SK-N-SH treated with all-trans-retinoic acid at 6 μM for 48 hours (cell line): ENCODE results near the gene TAAR9.

ENCODE experiments used
- ATAC-seq: fragments of 200-7000 bp; cut with Tn5 transposase; 3 replicates; pipeline ENCODE4 v1.9.1; 2020; ENCODE audit warnings: mild to moderate bottlenecking, moderate library complexity
- ARNTL ChIP-seq: fragments of 450-650 bp; formaldehyde crosslinking; IDR thresholded peaks from 2 replicates; pipeline ENCODE4 v1.5.0; 2020; ENCODE audit warnings: low read depth, mild to moderate bottlenecking, moderate library complexity, borderline replicate concordance
- BACH2 ChIP-seq: fragments of 250-450 bp; sonication (Bioruptor Pico); IDR thresholded peaks from 2 replicates; pipeline ENCODE4 v1.9.0; 2021; ENCODE audit warnings: mild to moderate bottlenecking, borderline replicate concordance
- CSDC2 ChIP-seq: fragments of 250-450 bp; sonication (Bioruptor Pico); IDR thresholded peaks from 2 replicates; pipeline ENCODE4 v1.5.0; 2020; ENCODE audit warnings: mild to moderate bottlenecking, moderate library complexity
- ESRRG ChIP-seq: fragments of 250-450 bp; sonication (Bioruptor Pico); IDR thresholded peaks from 2 replicates; pipeline ENCODE4 v1.6.1; 2021; ENCODE audit warnings: mild to moderate bottlenecking
- GLIS3 ChIP-seq: fragments of 250-450 bp; sonication (Bioruptor Pico); IDR thresholded peaks from 2 replicates; pipeline ENCODE4 v1.5.0; 2020; ENCODE audit warnings: mild to moderate bottlenecking, moderate library complexity
- ISL1 ChIP-seq: fragments of 250-450 bp; sonication (Bioruptor Pico); IDR thresholded peaks from 2 replicates; pipeline ENCODE4 v2.1.2; 2022; ENCODE audit warnings: mild to moderate bottlenecking, moderate library complexity
- OSR1 ChIP-seq: fragments of 250-450 bp; sonication (Bioruptor Pico); IDR thresholded peaks from 2 replicates; pipeline ENCODE4 v1.8.0; 2022; ENCODE audit warnings: moderate library complexity, mild to moderate bottlenecking, inconsistent platforms
- PATZ1 ChIP-seq: fragments of 250-450 bp; sonication (Bioruptor Pico); IDR thresholded peaks from 2 replicates; pipeline ENCODE4 v1.8.0; 2020; ENCODE audit warnings: mild to moderate bottlenecking, moderate library complexity, borderline replicate concordance
- POU6F1 ChIP-seq: fragments of 250-450 bp; sonication (Bioruptor Pico); IDR thresholded peaks from 2 replicates; pipeline ENCODE4 v1.8.0; 2021; ENCODE audit warnings: low read depth, mild to moderate bottlenecking, moderate library complexity, borderline replicate concordance
- PPARA ChIP-seq: fragments of 250-450 bp; sonication (Bioruptor Pico); IDR thresholded peaks from 2 replicates; pipeline ENCODE4 v1.5.0; 2020; ENCODE audit warnings: mild to moderate bottlenecking, borderline replicate concordance
- RARB ChIP-seq: fragments of 250-450 bp; sonication (Bioruptor Pico); IDR thresholded peaks from 2 replicates; pipeline ENCODE4 v1.8.0; 2021; ENCODE audit warnings: mild to moderate bottlenecking, moderate library complexity
- SNAI2 ChIP-seq: fragments of 250-450 bp; sonication (Bioruptor Pico); IDR thresholded peaks from 2 replicates; pipeline ENCODE4 v1.5.0; 2020; ENCODE audit warnings: mild to moderate bottlenecking, moderate library complexity
- TCF4 ChIP-seq: fragments of 250-450 bp; sonication (Bioruptor Pico); IDR thresholded peaks from 2 replicates; pipeline ENCODE4 v1.8.0; 2021; ENCODE audit warnings: mild to moderate bottlenecking, moderate library complexity, borderline replicate concordance
- TOX ChIP-seq: fragments of 250-450 bp; sonication (Bioruptor Pico); IDR thresholded peaks from 2 replicates; pipeline ENCODE4 v1.8.0; 2021; ENCODE audit warnings: mild to moderate bottlenecking, moderate library complexity, borderline replicate concordance
- ZC3H10 ChIP-seq: fragments of 250-450 bp; sonication (Bioruptor Pico); IDR thresholded peaks from 2 replicates; pipeline ENCODE4 v1.5.1; 2021; ENCODE audit warnings: mild to moderate bottlenecking, moderate library complexity
- ZFP3 ChIP-seq: fragments of 250-450 bp; sonication (Bioruptor Pico); IDR thresholded peaks from 2 replicates; pipeline ENCODE4 v1.5.0; 2020; ENCODE audit warnings: mild to moderate bottlenecking, moderate library complexity
- ZFP30 ChIP-seq: fragments of 450-650 bp; formaldehyde crosslinking; IDR thresholded peaks from 2 replicates; pipeline ENCODE4 v1.5.0; 2022; ENCODE audit warnings: mild to moderate bottlenecking, moderate library complexity
- ZNF565 ChIP-seq: fragments of 450-650 bp; formaldehyde crosslinking; conservative IDR thresholded peaks from 2 replicates; pipeline ENCODE4 v1.5.0; 2020; ENCODE audit warnings: low read depth, mild to moderate bottlenecking, moderate library complexity
- ZNF70 ChIP-seq: fragments of 450-650 bp; formaldehyde crosslinking; IDR thresholded peaks from 2 replicates; pipeline ENCODE4 v1.5.0; 2020; ENCODE audit warnings: mild to moderate bottlenecking, moderate library complexity
- ZNF8 ChIP-seq: fragments of 450-650 bp; formaldehyde crosslinking; IDR thresholded peaks from 2 replicates; pipeline ENCODE4 v1.5.0; 2020; ENCODE audit warnings: mild to moderate bottlenecking, moderate library complexity
- TF ChIP-seq, protein P1 (sequence below): fragments of 250-450 bp; sonication (Bioruptor Pico); IDR thresholded peaks from 2 replicates; pipeline ENCODE4 v1.5.1; 2020; ENCODE audit warnings: low read depth, mild to moderate bottlenecking, moderate library complexity
- TF ChIP-seq, protein P2 (sequence below): fragments of 250-450 bp; sonication (Bioruptor Pico); IDR thresholded peaks from 2 replicates; pipeline ENCODE4 v1.5.1; 2021; ENCODE audit warnings: mild to moderate bottlenecking, moderate library complexity
- TF ChIP-seq, protein P3 (sequence below): fragments of 250-450 bp; sonication (Bioruptor Pico); IDR thresholded peaks from 2 replicates; pipeline ENCODE4 v1.5.0; 2020; ENCODE audit warnings: mild to moderate bottlenecking, moderate library complexity

Gene TAAR9

GRCh38 chr6:132515386-132515785, 22.7 kb upstream of the TAAR9 start:
- no peak for TF ChIP-seq BACH2 (CRISPR knock-in tag)
- no peak for TF ChIP-seq ESRRG (CRISPR knock-in tag)
- TF ChIP-seq TOX (CRISPR knock-in tag) = no peak
- TF ChIP-seq ZFP3 (CRISPR knock-in tag) = no peak
- TF ChIP-seq SNAI2 (CRISPR knock-in tag) = no peak
- no peak for TF ChIP-seq TCF4 (CRISPR knock-in tag)
- no peak for TF ChIP-seq ZNF70
- no peak for ATAC-seq

DNA sequence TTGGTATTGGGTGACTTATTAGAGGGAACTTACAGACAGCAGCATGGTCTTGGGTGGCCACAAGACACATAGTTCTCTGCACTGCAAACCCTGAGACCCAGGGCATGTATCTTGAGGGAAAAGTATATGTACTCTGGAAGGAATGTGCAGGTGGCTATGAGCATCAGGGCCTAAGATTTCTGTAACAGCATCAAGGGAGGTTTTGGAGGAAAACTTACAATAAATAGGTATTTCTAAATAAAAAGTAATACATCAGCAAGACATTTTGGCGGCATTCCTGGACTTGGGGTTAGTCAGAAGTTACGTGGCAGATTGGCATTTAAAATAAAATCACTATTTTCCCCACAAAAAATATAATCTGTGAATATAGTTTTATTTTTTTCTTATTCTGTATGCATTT, 17.1 kb upstream of the TAAR9 start:
- TF ChIP-seq ZNF565 (CRISPR knock-in tag) (no peak), BACH2 (CRISPR knock-in tag) (no peak), ISL1 (CRISPR knock-in tag) (no peak), ZFP30 (CRISPR knock-in tag) (no peak), POU6F1 (CRISPR knock-in tag) (no peak), GLIS3 (no peak), CSDC2 (CRISPR knock-in tag) (no peak), ZNF8 (CRISPR knock-in tag) (no peak), ARNTL (CRISPR knock-in tag) (no peak), ZFP3 (CRISPR knock-in tag) (no peak), ZC3H10 (CRISPR knock-in tag) (no peak), OSR1 (CRISPR knock-in tag) (no peak)
- TF ChIP-seq, protein P1, sequence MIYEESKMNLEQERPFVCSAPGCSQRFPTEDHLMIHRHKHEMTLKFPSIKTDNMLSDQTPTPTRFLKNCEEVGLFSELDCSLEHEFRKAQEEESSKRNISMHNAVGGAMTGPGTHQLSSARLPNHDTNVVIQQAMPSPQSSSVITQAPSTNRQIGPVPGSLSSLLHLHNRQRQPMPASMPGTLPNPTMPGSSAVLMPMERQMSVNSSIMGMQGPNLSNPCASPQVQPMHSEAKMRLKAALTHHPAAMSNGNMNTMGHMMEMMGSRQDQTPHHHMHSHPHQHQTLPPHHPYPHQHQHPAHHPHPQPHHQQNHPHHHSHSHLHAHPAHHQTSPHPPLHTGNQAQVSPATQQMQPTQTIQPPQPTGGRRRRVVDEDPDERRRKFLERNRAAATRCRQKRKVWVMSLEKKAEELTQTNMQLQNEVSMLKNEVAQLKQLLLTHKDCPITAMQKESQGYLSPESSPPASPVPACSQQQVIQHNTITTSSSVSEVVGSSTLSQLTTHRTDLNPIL = no peak
- TF ChIP-seq, protein P2, sequence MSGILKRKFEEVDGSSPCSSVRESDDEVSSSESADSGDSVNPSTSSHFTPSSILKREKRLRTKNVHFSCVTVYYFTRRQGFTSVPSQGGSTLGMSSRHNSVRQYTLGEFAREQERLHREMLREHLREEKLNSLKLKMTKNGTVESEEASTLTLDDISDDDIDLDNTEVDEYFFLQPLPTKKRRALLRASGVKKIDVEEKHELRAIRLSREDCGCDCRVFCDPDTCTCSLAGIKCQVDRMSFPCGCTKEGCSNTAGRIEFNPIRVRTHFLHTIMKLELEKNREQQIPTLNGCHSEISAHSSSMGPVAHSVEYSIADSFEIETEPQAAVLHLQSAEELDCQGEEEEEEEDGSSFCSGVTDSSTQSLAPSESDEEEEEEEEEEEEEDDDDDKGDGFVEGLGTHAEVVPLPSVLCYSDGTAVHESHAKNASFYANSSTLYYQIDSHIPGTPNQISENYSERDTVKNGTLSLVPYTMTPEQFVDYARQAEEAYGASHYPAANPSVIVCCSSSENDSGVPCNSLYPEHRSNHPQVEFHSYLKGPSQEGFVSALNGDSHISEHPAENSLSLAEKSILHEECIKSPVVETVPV (CRISPR knock-in tag) = no peak
- ATAC-seq = no peak

- ATAC-seq = no peak
- TF ChIP-seq TCF4 (CRISPR knock-in tag) (no peak), ZNF8 (CRISPR knock-in tag) (no peak), PPARA (no peak), ZC3H10 (CRISPR knock-in tag) (no peak)
These were observed 13.4 kb upstream of the TAAR9 start for GRCh38 chr6:132524646-132525045.

DNA sequence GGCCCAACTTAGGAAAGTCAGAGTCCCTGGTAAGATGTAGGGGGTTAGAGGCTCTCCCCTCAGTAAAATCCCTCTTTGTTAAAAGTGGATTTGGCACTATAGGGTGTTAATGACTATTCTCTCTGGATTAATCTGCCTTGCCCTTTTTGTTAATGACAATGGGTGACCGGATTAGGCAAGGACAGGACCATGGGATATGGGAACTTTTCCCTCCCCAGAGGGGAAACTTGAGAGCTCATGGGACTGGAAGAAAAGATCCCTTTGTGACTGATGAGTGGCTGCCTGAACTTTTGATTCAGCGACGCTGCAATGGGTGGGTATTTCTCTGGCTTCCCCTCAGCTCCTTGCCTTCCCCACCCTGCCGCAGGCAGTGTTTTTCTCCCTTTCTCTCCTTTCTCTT, 12.2 kb upstream of the TAAR9 start:
- TF ChIP-seq, protein P3, sequence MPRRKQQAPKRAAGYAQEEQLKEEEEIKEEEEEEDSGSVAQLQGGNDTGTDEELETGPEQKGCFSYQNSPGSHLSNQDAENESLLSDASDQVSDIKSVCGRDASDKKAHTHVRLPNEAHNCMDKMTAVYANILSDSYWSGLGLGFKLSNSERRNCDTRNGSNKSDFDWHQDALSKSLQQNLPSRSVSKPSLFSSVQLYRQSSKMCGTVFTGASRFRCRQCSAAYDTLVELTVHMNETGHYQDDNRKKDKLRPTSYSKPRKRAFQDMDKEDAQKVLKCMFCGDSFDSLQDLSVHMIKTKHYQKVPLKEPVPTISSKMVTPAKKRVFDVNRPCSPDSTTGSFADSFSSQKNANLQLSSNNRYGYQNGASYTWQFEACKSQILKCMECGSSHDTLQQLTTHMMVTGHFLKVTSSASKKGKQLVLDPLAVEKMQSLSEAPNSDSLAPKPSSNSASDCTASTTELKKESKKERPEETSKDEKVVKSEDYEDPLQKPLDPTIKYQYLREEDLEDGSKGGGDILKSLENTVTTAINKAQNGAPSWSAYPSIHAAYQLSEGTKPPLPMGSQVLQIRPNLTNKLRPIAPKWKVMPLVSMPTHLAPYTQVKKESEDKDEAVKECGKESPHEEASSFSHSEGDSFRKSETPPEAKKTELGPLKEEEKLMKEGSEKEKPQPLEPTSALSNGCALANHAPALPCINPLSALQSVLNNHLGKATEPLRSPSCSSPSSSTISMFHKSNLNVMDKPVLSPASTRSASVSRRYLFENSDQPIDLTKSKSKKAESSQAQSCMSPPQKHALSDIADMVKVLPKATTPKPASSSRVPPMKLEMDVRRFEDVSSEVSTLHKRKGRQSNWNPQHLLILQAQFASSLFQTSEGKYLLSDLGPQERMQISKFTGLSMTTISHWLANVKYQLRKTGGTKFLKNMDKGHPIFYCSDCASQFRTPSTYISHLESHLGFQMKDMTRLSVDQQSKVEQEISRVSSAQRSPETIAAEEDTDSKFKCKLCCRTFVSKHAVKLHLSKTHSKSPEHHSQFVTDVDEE (CRISPR knock-in tag) = no peak
- TF ChIP-seq ZFP3 (CRISPR knock-in tag) (no peak), ZFP30 (CRISPR knock-in tag) (no peak), ZC3H10 (CRISPR knock-in tag) (no peak), BACH2 (CRISPR knock-in tag) (no peak), RARB (CRISPR knock-in tag) (no peak), GLIS3 (no peak), ZNF8 (CRISPR knock-in tag) (no peak), PATZ1 (CRISPR knock-in tag) (no peak), SNAI2 (CRISPR knock-in tag) (no peak), ESRRG (CRISPR knock-in tag) (no peak), TCF4 (CRISPR knock-in tag) (no peak), ISL1 (CRISPR knock-in tag) (no peak), ZNF70 (no peak), OSR1 (CRISPR knock-in tag) (no peak), TOX (CRISPR knock-in tag) (no peak), CSDC2 (CRISPR knock-in tag) (no peak), ARNTL (CRISPR knock-in tag) (no peak)
- TF ChIP-seq, protein P1 = no peak
- no peak for ATAC-seq
